Mucosa of descending colon (tissue), 3 donors: ENCODE results near the gene TGFBI. TPM values are rescaled to one million over a fixed set of nuclear protein-coding genes. Genes with fewer than 3 reads are reported as not detected.

Experiments
- ATAC-seq: fragments of 200-7000 bp; cut with Tn5 transposase; one replicate; pipeline ENCODE4 v1.9.1; 2020; ENCODE audit warnings: mild to moderate bottlenecking, moderate library complexity
- DNase-seq, 3 donors: peaks; one replicate each; pipeline ENCODE4 v3.0.0-alpha.2; 2020
- H3K36me3 ChIP-seq: fragments of 200-600 bp; one replicate; pipeline ENCODE4 v1.8.0; 2021; ENCODE audit warnings: low read depth, mild to moderate bottlenecking
- H3K4me1 ChIP-seq: fragments of 200-600 bp; one replicate; pipeline ENCODE4 v1.8.0; 2021; ENCODE audit warnings: low read depth, mild to moderate bottlenecking
- H3K4me3 ChIP-seq: fragments of 200-600 bp; one replicate; pipeline ENCODE4 v1.8.0; 2021; ENCODE audit warnings: mild to moderate bottlenecking
- H3K9me3 ChIP-seq: fragments of 200-600 bp; one replicate; pipeline ENCODE4 v1.8.0; 2021; ENCODE audit warnings: mild to moderate bottlenecking
- CTCF ChIP-seq: fragments of 200-600 bp; IDR thresholded peaks from one replicate; pipeline ENCODE4 v1.8.0; 2022; ENCODE audit warnings: antibody characterized with exemption, mild to moderate bottlenecking
- intact Hi-C, 2 donors: fragments of 100-400 bp; cut with DNase I in 1 of 2; cut with micrococcal nuclease in 1 of 2; formaldehyde crosslinking; loops; one replicate each; pipeline versions ENCODE4 v1.11.0 to v1.11.1; 2022; cut with DNase I, micrococcal nuclease
- total RNA-seq, 3 donors: library from RNA; stranded (reverse); fragmentation: NEBNext Ultra II Directional in 2 of 3; extraction: Animal tissue kit (Norgen Biotek cat#: 25700) in 2 of 3; gene quantifications; one replicate each; pipeline versions ENCODE4 v1.2.1 to v1.2.4, GENCODE V29; 2021 to 2023
- donor health status: DM: no; HTN: no; CAD: no; lungs with moderate emphysema.
- donor health status: DM: no; HTN: no; CAD: no.
- donor health status: DM: no; HTN: yes; CAD: no.

The TGFBI gene
- total RNA-seq, 3 donors from 2014 or later, result 26.8 to 77.1 (median 47.0) TPM

- Histone ChIP-seq H3K4me3 (no peak overlapping the region), H3K9me3 (no peaks in the 10 kb centered on the region), H3K36me3 (no peaks in the 10 kb centered on the region), H3K4me1 (peaks cover 27% of the 10 kb centered on the region)
- intact Hi-C loops, result no loop called here
- peak; percentile 85 for ATAC-seq
- peak in 2 of 3 donors; percentile 45 to 48 for DNase-seq
- no peak for TF ChIP-seq CTCF
Observed at GRCh38 chr5:136037001-136037705, 8.4 kb downstream of the TGFBI start.

- H3K36me3 ChIP-seq, result no peaks in the 10 kb centered on the region
- H3K4me1 ChIP-seq, result peaks cover 35% of the 10 kb centered on the region
- H3K9me3 ChIP-seq, result no peaks in the 10 kb centered on the region
- no peak overlapping the region for H3K4me3 ChIP-seq
- intact Hi-C loops, result no loop called here
- DNase-seq (no peak), ATAC-seq (no peak)
- no peak for TF ChIP-seq CTCF
Observed at GRCh38 chr5:136038635-136039034, 9.8 kb downstream of the TGFBI start.

GRCh38 chr5:136039202-136039601, 10.4 kb downstream of the TGFBI start:
- H3K4me1 ChIP-seq, result peaks cover 35% of the 10 kb centered on the region
- ATAC-seq, result no peak
- intact Hi-C loops, result no loop called here
- no peak for TF ChIP-seq CTCF
- DNase-seq, result no peak
- no peak overlapping the region for H3K4me3 ChIP-seq
- no peaks in the 10 kb centered on the region for H3K9me3 ChIP-seq
- H3K36me3 ChIP-seq, result no peaks in the 10 kb centered on the region

- Histone ChIP-seq H3K9me3 (no peaks in the 10 kb centered on the region), H3K4me1 (peaks cover 35% of the 10 kb centered on the region), H3K4me3 (no peak overlapping the region), H3K36me3 (no peaks in the 10 kb centered on the region)
- intact Hi-C loops, result no loop called here
- TF ChIP-seq CTCF, result no peak
- DNase-seq (peak in 2 of 3 donors; percentile 57 to 62), ATAC-seq (peak; percentile 65)
Observed at GRCh38 chr5:136040746-136041415, 12.1 kb downstream of the TGFBI start.

GRCh38 chr5:136042156-136042555, 13.4 kb downstream of the TGFBI start:
- Histone ChIP-seq H3K36me3 (no peaks in the 10 kb centered on the region), H3K4me3 (no peak overlapping the region), H3K9me3 (no peaks in the 10 kb centered on the region), H3K4me1 (peaks cover 28% of the 10 kb centered on the region)
- ATAC-seq, result no peak
- no peak for DNase-seq
- no peak for TF ChIP-seq CTCF
- intact Hi-C loops, result no loop called here
